NCI-H2171 (cell line): ENCODE measurements around the gene DIAPH3.
"Not testable (repeated sequence)": the region's sequence is repeated elsewhere in the genome, so short reads cannot be mapped to it uniquely, and the experiment has no call there.

ENCODE experiments used
- DNase-seq: peaks from one replicate; lab custom pipeline; 2025; lab: John Stamatoyannopoulos, UW

Gene DIAPH3

GRCh38 chr13:60095300-60095699 lies 68.4 kb downstream of the DIAPH3 start:
- DNase-seq = no peak

- no peak for DNase-seq
Observed at GRCh38 chr13:60094385-60095088, 69.2 kb downstream of the DIAPH3 start.

- no peak for DNase-seq
Observed at GRCh38 chr13:60093425-60094019, 70.2 kb downstream of the DIAPH3 start.

- DNase-seq = no peak
Observed at GRCh38 chr13:60091573-60091972, 72.2 kb downstream of the DIAPH3 start.

GRCh38 chr13:60090574-60090973 lies 73.2 kb downstream of the DIAPH3 start:
- no peak for DNase-seq

- DNase-seq = not testable (repeated sequence)
Observed at GRCh38 chr13:60083780-60084179, 79.9 kb downstream of the DIAPH3 start.

GRCh38 chr13:60080850-60081249 lies 82.9 kb downstream of the DIAPH3 start:
- no peak for DNase-seq

- no peak for DNase-seq
Observed at GRCh38 chr13:60078226-60078625, 85.5 kb downstream of the DIAPH3 start.

GRCh38 chr13:60075850-60076249 lies 87.9 kb downstream of the DIAPH3 start:
- DNase-seq = no peak

- DNase-seq = no peak
Observed at GRCh38 chr13:60074397-60074796, 89.3 kb downstream of the DIAPH3 start.

- DNase-seq = no peak
Observed at GRCh38 chr13:60066226-60066625, 97.5 kb downstream of the DIAPH3 start.

- DNase-seq = no peak
Observed at GRCh38 chr13:60062502-60062901, 101.2 kb downstream of the DIAPH3 start.

GRCh38 chr13:60061737-60062136 lies 102.0 kb downstream of the DIAPH3 start:
- no peak for DNase-seq

- DNase-seq = no peak
Observed at GRCh38 chr13:60051754-60052285, 111.9 kb downstream of the DIAPH3 start.

- not testable (repeated sequence) for DNase-seq
Observed at GRCh38 chr13:60048353-60048752, 115.4 kb downstream of the DIAPH3 start.

- peak; percentile 8 for DNase-seq
Observed at GRCh38 chr13:60047918-60048317, 115.8 kb downstream of the DIAPH3 start.

- no peak for DNase-seq
Observed at GRCh38 chr13:60044321-60044720, 119.4 kb downstream of the DIAPH3 start.

- no peak for DNase-seq
Observed at GRCh38 chr13:60043262-60043661, 120.5 kb downstream of the DIAPH3 start.

GRCh38 chr13:60040668-60041067 lies 123.1 kb downstream of the DIAPH3 start:
- peak; percentile 19 for DNase-seq

- peak; percentile 52 for DNase-seq
Observed at GRCh38 chr13:60035874-60036273, 127.9 kb downstream of the DIAPH3 start.

- DNase-seq = no peak
Observed at GRCh38 chr13:60032851-60033250, 130.9 kb downstream of the DIAPH3 start.

- DNase-seq = no peak
Observed at GRCh38 chr13:60028021-60028420, 135.7 kb downstream of the DIAPH3 start.

GRCh38 chr13:60026286-60026685 lies 137.4 kb downstream of the DIAPH3 start:
- DNase-seq = no peak

- no peak for DNase-seq
Observed at GRCh38 chr13:60020288-60020687, 143.4 kb downstream of the DIAPH3 start.
